ENCODE data around the gene PPP1R14C.

- TF ChIP-seq CTCF (conservative IDR thresholded peaks at IDR 0.05), result no peak
- no peak for TF ChIP-seq EZH2 (IDR thresholded peaks at IDR 0.05; ENCODE audit: low read depth)
Observed at GRCh38 chr6:150286912-150287311, 144.1 kb downstream of the PPP1R14C start.

All from PC-9 (cell line).